ENCODE data around the gene SEMA4D. TPM values are rescaled to one million over a fixed set of nuclear protein-coding genes. Genes with fewer than 3 reads are reported as not detected.

SEMA4D gene
- total RNA-seq, 3 donors from 2014 or later: 20.9 to 26.9 (median 23.1) TPM

DNA sequence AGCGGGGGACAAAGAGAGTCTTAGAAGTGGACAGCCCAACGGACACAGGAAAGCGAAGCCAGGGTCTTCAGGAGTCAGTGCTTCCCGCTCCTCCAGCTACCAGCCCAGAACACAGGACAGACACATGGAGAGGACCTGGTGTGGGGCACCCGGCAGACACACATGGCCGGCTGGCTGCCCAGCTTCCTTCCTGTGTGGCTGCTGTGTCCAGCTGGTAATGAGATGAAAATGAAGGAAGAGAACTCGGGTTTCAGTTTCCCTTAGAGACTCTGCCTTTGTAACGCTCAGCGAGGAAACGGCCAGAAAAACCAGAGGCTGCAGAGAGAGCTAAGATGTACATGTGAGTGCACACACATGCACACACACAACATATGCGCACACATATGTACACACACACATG is 92.1 kb downstream of the SEMA4D start:
- ATAC-seq (peak; percentile 64), DNase-seq (peak in 1 of 3 donors; percentile 40)
- TF ChIP-seq, protein P1, sequence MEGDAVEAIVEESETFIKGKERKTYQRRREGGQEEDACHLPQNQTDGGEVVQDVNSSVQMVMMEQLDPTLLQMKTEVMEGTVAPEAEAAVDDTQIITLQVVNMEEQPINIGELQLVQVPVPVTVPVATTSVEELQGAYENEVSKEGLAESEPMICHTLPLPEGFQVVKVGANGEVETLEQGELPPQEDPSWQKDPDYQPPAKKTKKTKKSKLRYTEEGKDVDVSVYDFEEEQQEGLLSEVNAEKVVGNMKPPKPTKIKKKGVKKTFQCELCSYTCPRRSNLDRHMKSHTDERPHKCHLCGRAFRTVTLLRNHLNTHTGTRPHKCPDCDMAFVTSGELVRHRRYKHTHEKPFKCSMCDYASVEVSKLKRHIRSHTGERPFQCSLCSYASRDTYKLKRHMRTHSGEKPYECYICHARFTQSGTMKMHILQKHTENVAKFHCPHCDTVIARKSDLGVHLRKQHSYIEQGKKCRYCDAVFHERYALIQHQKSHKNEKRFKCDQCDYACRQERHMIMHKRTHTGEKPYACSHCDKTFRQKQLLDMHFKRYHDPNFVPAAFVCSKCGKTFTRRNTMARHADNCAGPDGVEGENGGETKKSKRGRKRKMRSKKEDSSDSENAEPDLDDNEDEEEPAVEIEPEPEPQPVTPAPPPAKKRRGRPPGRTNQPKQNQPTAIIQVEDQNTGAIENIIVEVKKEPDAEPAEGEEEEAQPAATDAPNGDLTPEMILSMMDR (IDR thresholded peaks at IDR 0.05): no peak
- Histone ChIP-seq H3K4me3 (no peak overlapping the region), H3K4me1 (ENCODE audit: low read depth) (peaks cover 13% of the 10 kb centered on the region), H3K9me3 (peaks cover 4% of the 10 kb centered on the region), H3K36me3 (ENCODE audit: low read depth) (no peaks in the 10 kb centered on the region)
- intact Hi-C loops (cut with DNase I, micrococcal nuclease): no loop called here

DNA sequence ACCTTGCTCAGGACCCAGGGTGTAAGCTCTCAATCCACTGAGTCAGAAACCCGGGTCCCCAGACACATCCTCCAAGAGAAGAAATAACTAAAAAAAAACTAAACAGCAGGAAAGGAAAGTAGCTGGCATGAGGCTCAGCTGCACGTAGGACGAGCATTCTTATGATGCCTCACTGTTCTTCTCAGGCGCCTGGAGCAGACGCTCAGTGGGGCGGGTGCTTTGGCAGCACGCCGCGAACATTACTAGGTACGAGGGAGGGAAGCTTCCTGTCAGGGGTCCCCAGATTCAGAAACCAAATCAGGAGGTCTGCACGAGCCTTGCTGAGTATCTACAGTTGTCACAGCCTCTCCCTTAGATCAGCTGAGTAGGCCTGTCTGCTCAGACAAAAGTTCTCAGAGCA is 93.8 kb downstream of the SEMA4D start:
- intact Hi-C loops (cut with DNase I, micrococcal nuclease): no loop called here
- Histone ChIP-seq H3K9me3 (peaks cover 4% of the 10 kb centered on the region), H3K4me3 (no peak overlapping the region), H3K36me3 (ENCODE audit: low read depth) (no peaks in the 10 kb centered on the region), H3K4me1 (ENCODE audit: low read depth) (peaks cover 5% of the 10 kb centered on the region)
- no peak for ATAC-seq
- DNase-seq: no peak
- TF ChIP-seq, protein P1 (IDR thresholded peaks at IDR 0.05): no peak

DNA sequence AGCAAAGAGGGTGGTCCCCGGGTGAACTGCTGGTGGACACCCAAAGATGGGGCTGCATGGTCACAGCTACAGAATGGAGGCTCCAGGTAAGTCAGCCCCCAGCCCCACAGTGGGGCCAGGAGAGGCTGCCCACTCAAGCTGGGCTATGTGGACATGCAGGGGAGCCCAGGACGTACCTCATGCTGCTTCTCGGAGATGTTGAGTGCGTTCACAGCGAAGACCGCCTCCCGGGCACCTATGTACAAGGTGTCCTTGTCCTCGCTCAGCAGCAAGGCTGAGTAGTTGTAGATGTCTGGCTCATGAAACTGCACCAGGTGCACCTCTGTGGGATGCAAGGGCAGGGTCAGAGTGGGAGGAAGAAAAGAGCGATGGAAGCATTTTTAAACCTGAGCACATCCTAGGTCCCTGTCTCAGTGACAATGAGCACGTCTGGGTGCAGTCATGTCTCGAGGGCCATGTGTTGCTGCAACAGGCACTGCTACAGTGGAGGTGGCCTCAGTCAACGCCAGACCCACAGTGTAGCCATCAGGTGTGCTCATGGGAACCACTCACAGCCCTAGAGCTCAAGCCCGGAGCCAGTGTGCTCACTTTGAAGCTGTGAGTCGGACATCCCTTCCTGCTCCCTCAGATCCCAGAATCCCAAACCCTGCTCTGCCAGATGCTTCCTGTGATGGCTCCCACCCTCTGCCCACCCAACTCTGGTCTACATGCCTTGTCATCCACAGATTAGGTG is 95.1 kb downstream of the SEMA4D start:
- no peak for DNase-seq
- intact Hi-C loops (cut with DNase I, micrococcal nuclease): no loop called here

DNA sequence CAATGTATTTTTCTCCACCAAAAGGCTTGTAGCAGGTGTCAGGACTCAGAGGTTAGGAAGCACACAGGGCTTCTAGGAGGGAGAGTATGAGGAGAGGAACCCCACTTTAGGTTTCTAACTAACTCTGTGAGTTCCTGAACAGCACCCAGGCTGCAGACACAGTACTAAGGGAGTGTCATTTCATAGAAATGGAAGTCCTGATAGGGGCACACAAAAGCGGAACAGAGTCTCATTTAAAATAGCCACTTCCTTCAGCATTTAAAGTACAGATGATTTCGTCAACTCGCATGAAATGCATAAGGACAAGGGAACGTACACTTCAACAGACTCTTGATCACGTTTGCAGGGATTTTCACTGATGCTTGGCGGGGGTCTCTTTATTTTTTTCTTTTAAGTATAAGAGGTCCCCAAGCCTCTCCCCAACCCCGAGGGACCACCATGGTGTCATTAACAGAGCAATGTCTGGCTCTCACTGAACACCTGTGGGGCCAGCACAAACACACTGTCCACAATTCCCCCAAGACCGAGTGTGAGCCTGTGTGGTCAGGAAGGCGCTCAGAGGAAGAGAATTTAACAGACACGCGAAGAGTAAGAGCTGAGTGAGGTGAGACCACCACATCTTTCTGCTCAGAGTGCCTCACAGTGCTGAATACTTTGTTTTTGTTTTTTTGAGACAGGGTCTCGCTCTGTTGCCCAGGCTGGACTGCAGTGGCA is 97.4 kb downstream of the SEMA4D start:
- H3K36me3 ChIP-seq (ENCODE audit: low read depth): no peaks in the 10 kb centered on the region
- ATAC-seq (peak; percentile 76), DNase-seq (no peak)
- TF ChIP-seq, protein P1 (IDR thresholded peaks at IDR 0.05): no peak
- H3K4me3 ChIP-seq: no peak overlapping the region
- intact Hi-C loops (cut with DNase I, micrococcal nuclease): no loop called here
- peaks cover 2% of the 10 kb centered on the region for H3K4me1 ChIP-seq (ENCODE audit: low read depth)
- no peaks in the 10 kb centered on the region for H3K9me3 ChIP-seq

More for the DNA sequence above, 95.1 kb downstream of the SEMA4D start:
- TF ChIP-seq, protein P1 (IDR thresholded peaks at IDR 0.05): no peak
- peaks cover 4% of the 10 kb centered on the region for H3K9me3 ChIP-seq
- H3K4me1 ChIP-seq (ENCODE audit: low read depth): peaks cover 5% of the 10 kb centered on the region
- no peaks in the 10 kb centered on the region for H3K36me3 ChIP-seq (ENCODE audit: low read depth)
- no peak overlapping the region for H3K4me3 ChIP-seq
- ATAC-seq: no peak

DNA sequence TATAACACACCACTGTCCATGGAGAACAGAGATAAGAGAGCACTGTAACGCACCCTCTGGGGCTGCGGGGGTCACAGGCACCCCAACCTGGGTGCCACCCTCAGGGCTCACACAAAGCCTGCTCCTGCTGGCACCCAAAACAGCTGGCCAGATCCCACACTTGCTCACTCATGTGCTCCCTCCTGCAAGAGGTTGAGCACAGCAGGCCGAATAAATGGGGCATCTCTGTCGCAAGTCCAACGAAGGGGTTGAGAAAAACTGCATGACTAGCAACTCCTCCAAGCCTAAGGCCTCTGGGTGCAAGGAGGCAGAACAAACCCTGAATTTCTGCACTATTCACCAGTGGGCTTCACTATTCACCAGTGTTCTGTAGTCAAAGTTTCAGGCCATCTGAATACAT is 99.3 kb downstream of the SEMA4D start:
- no peak for DNase-seq
- Histone ChIP-seq H3K4me1 (ENCODE audit: low read depth) (no peaks in the 10 kb centered on the region), H3K4me3 (no peak overlapping the region), H3K9me3 (no peaks in the 10 kb centered on the region), H3K36me3 (ENCODE audit: low read depth) (no peaks in the 10 kb centered on the region)
- no peak for ATAC-seq
- TF ChIP-seq, protein P1 (IDR thresholded peaks at IDR 0.05): no peak
- intact Hi-C loops (cut with DNase I, micrococcal nuclease): no loop called here

Measured in mucosa of descending colon (tissue), 3 donors.